Vagina (tissue), 2 donors: ENCODE measurements around the gene FBXO17.

Experiments
- POLR2A ChIP-seq, 2 donors: fragments of 450-650 bp; IDR thresholded peaks; one replicate each; pipeline ENCODE4 v1.6.1; 2017; ENCODE audit warnings: antibody characterized with exemption in 2 of 2, mild to moderate bottlenecking in 2 of 2, moderate library complexity in 2 of 2
- POLR2AphosphoS5 ChIP-seq, 2 donors: sonication (generic); formaldehyde crosslinking; IDR thresholded peaks; one replicate each; pipeline ENCODE4 v1.9.0; 2017; ENCODE audit warnings: antibody characterized with exemption in 2 of 2, mild to moderate bottlenecking in 2 of 2, low read depth in 1 of 2; ENCODE audit not compliant: insufficient read depth in 1 of 2
- TF ChIP-seq, protein P1 (sequence below), 3 experiments: fragments of 450-650 bp in 2 of 3; fragments of 200-600 bp in 1 of 3; sonication (generic) in 1 of 3; IDR thresholded peaks; one replicate each; pipeline ENCODE4 v1.5.1; 2017 to 2019; ENCODE audit warnings: antibody characterized with exemption in 3 of 3, mild to moderate bottlenecking in 2 of 3, moderate library complexity in 2 of 3

DNA sequence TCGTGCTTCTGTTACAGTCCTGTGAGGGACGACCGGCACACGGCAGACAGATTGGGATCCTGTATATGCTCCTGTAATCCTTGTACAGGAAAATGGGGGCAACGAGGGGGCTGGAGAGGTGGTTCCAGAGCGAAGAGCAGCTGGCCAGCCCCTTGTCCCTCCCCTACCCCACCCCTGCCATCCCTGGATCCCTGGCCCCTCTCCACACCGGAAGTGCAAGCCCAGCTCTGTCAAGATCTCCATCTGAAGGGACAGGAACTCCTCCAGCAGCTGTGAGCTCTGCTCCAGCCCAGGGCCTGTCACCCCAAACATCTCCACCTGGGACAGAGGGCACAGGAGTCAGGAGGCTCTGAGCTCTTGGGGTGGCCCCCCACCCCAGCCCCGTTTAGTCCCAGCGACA lies 58.0 kb downstream of the FBXO17 start:
- TF ChIP-seq, protein P1, sequence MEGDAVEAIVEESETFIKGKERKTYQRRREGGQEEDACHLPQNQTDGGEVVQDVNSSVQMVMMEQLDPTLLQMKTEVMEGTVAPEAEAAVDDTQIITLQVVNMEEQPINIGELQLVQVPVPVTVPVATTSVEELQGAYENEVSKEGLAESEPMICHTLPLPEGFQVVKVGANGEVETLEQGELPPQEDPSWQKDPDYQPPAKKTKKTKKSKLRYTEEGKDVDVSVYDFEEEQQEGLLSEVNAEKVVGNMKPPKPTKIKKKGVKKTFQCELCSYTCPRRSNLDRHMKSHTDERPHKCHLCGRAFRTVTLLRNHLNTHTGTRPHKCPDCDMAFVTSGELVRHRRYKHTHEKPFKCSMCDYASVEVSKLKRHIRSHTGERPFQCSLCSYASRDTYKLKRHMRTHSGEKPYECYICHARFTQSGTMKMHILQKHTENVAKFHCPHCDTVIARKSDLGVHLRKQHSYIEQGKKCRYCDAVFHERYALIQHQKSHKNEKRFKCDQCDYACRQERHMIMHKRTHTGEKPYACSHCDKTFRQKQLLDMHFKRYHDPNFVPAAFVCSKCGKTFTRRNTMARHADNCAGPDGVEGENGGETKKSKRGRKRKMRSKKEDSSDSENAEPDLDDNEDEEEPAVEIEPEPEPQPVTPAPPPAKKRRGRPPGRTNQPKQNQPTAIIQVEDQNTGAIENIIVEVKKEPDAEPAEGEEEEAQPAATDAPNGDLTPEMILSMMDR (IDR thresholded peaks at IDR 0.05), result no peak
- TF ChIP-seq POLR2AphosphoS5 (IDR thresholded peaks at IDR 0.05; ENCODE audit: insufficient read depth in 1 of 2, low read depth in 1 of 2), result no peak
- TF ChIP-seq POLR2A (IDR thresholded peaks at IDR 0.05), result no peak
